BLaER1 (cell line): ENCODE results near the gene ZNF628.

Experiments used
- H3K27ac ChIP-seq: shearing (Covaris generic); formaldehyde crosslinking; 2 replicates; pipeline ENCODE4 v1.8.1; 2022
- H3K27me3 ChIP-seq: shearing (Covaris generic); formaldehyde crosslinking; 2 replicates; pipeline ENCODE4 v1.8.1; 2022
- H3K36me3 ChIP-seq: shearing (Covaris generic); formaldehyde crosslinking; 2 replicates; pipeline ENCODE4 v1.8.1; 2022
- H3K4me1 ChIP-seq: shearing (Covaris generic); formaldehyde crosslinking; 2 replicates; pipeline ENCODE4 v1.8.1; 2022
- H3K4me2 ChIP-seq: shearing (Covaris generic); formaldehyde crosslinking; 2 replicates; pipeline ENCODE4 v1.8.1; 2022
- H3K4me3 ChIP-seq: shearing (Covaris generic); formaldehyde crosslinking; 2 replicates; pipeline ENCODE4 v1.8.1; 2022
- H3K9ac ChIP-seq: shearing (Covaris generic); formaldehyde crosslinking; 2 replicates; pipeline ENCODE4 v1.8.1; 2022
- H3K9me3 ChIP-seq: shearing (Covaris generic); formaldehyde crosslinking; 2 replicates; pipeline ENCODE4 v1.8.1; 2022
- H4K20me1 ChIP-seq: shearing (Covaris generic); formaldehyde crosslinking; 2 replicates; pipeline ENCODE4 v1.8.1; 2022
- Cebpa-rat ChIP-seq: shearing (Covaris generic); IDR thresholded peaks from 2 replicates; pipeline ENCODE4 v1.8.1; 2022

Gene ZNF628

DNA sequence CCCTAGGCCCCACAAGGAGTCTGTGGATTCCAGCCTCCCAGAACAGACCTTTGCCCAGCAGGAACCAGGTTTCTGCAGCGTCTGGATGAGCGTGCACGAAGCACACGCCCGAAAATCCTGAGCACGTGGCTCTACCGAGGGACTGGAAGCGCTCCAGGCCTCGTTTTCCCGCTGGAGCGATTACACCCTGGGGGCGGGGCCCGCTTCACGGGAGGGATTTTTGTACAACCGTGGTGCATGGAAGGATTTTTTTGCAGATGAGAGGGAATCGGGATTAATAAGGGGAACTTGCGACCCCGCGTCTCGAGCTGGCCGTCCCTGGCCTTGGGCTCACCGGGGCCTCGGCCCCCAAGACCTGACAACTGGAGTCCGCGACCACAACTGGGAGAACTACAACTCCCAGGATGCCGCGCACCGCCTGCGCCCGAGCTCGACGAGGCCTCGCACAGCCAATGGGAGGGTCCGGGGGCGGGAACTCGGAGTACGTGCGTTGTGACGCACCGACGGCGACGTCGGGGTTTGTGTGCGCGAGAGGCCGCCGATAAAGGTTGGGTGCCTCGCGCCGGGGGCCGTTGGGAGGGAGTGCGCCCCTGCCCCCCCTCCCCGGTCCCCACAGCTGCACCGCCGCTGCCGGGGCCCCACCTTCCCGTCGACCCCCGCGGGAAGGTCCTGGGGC, at the start of gene ZNF628:
Gene ZNF628, plus strand, starts transcription at position 518 of the 676 bp plus-strand sequence. CDS start 3,294 bp downstream, outside the sequence.
- no peak for TF ChIP-seq Cebpa-rat

GRCh38 chr19:55431183-55431582, 45.2 kb upstream of the ZNF628 start:
- Histone ChIP-seq H3K36me3 (no peaks in the 10 kb centered on the region), H3K9me3 (peaks cover 33% of the 10 kb centered on the region), H3K4me2 (no peak overlapping the region), H3K27me3 (peaks cover 10% of the 10 kb centered on the region; the same call in 1 of the 2 replicates), H3K4me3 (no peak overlapping the region), H3K9ac (no peak overlapping the region), H4K20me1 (no peaks in the 10 kb centered on the region), H3K4me1 (no peaks in the 10 kb centered on the region), H3K27ac (no peak overlapping the region)
- no peak for TF ChIP-seq Cebpa-rat

More for the DNA sequence above, at the start of gene ZNF628:
- Histone ChIP-seq H3K4me3 (peak within 1 kb of the TSS; percentile 71), H3K9ac (peak within 1 kb of the TSS; percentile 85), H3K36me3 (peaks cover 7% of the 10 kb centered on the region; the same call in 1 of the 2 replicates), H3K4me1 (peaks cover 57% of the 10 kb centered on the region), H3K27me3 (no peaks in the 10 kb centered on the region), H3K9me3 (no peaks in the 10 kb centered on the region), H4K20me1 (peaks cover 11% of the 10 kb centered on the region; the same call in 1 of the 2 replicates), H3K4me2 (peak within 1 kb of the TSS; percentile 94), H3K27ac (peak within 1 kb of the TSS; percentile 91)

DNA sequence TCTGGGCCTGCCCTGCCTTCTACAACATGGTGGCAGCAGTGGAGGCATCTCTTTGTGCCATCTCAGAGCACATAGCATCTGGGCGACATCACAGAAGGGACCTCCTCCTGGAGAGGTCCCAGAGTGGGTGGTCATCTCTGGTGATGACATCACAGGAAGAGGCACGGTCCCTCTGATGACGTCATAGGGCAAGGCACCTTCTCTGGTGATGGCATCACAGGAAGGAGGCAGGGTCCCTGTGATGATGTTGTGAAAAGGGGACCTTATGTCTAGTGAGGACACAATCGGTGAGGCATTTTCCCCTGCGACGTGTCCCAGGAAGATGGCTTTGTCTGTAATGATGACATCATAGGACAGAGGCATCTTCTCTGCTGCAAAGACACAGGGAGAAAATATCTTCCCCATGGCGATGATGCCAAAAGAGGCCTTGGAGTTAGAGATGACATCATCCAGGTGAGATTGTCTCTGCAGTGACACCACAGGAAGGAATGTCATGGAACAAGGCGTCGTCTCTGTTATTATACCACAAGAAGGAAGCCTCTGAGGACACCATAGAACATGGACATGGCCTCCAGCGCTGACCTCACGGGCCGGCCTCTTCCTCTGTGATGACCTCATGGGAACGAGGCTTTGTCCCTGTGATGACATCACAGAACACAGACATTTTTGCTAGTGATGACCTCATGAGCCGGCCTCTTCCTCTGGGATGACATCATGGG, 44.0 kb upstream of the ZNF628 start:
- no peak overlapping the region for H3K4me2 ChIP-seq
- peaks cover 33% of the 10 kb centered on the region for H3K9me3 ChIP-seq

DNA sequence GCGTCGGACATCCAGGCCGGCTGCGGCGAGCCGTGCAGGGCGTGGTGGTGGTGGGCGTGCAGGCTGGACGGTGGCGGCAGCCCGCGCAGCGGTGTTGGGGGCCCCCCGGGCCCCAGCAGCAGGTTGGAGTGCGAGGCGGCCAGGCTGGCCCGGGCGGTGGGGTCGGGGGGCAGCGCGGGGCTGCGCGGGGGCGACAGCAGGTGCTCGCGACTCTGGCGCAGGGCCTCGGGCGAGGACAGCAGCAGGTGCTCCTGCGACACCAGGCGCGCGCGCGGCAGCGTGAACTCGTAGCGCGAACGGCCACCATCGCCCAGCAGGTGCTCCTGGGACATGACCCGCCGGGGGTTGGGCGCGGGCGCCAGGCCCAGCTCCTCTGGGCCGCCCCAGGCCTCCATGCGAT, 43.1 kb upstream of the ZNF628 start:
- no peak overlapping the region for H3K4me2 ChIP-seq
- no peaks in the 10 kb centered on the region for H3K36me3 ChIP-seq
- no peak overlapping the region for H3K9ac ChIP-seq
- no peaks in the 10 kb centered on the region for H3K4me1 ChIP-seq
- peaks cover 28% of the 10 kb centered on the region for H3K27me3 ChIP-seq
- H3K27ac ChIP-seq: no peak overlapping the region
- no peak for TF ChIP-seq Cebpa-rat
- H4K20me1 ChIP-seq: no peaks in the 10 kb centered on the region
- H3K9me3 ChIP-seq: peaks cover 33% of the 10 kb centered on the region
- no peak overlapping the region for H3K4me3 ChIP-seq

More for the DNA sequence above, 44.0 kb upstream of the ZNF628 start:
- Histone ChIP-seq H3K36me3 (no peaks in the 10 kb centered on the region), H3K27me3 (peaks cover 22% of the 10 kb centered on the region; the same call in 1 of the 2 replicates), H3K4me3 (no peak overlapping the region), H3K9ac (no peak overlapping the region), H3K27ac (no peak overlapping the region), H4K20me1 (no peaks in the 10 kb centered on the region), H3K4me1 (no peaks in the 10 kb centered on the region)
- no peak for TF ChIP-seq Cebpa-rat

- no peak overlapping the region for H3K27ac ChIP-seq
- no peak for TF ChIP-seq Cebpa-rat
- H3K4me1 ChIP-seq: no peaks in the 10 kb centered on the region
- H3K9ac ChIP-seq: no peak overlapping the region
- H3K27me3 ChIP-seq: peaks cover 40% of the 10 kb centered on the region
- no peak overlapping the region for H3K4me3 ChIP-seq
- H3K9me3 ChIP-seq: peaks cover 33% of the 10 kb centered on the region
- no peak overlapping the region for H3K4me2 ChIP-seq
- H3K36me3 ChIP-seq: no peaks in the 10 kb centered on the region
- peaks cover 8% of the 10 kb centered on the region; the same call in 1 of the 2 replicates for H4K20me1 ChIP-seq
Measured at GRCh38 chr19:55434356-55434919, 42.0 kb upstream of the ZNF628 start.

- no peak overlapping the region for H3K4me3 ChIP-seq
- H3K27ac ChIP-seq: no peak overlapping the region
- no peak for TF ChIP-seq Cebpa-rat
- H4K20me1 ChIP-seq: peaks cover 11% of the 10 kb centered on the region; the same call in 1 of the 2 replicates
- H3K4me2 ChIP-seq: no peak overlapping the region
- peaks cover 46% of the 10 kb centered on the region for H3K27me3 ChIP-seq
- H3K36me3 ChIP-seq: no peaks in the 10 kb centered on the region
- H3K9ac ChIP-seq: no peak overlapping the region
- H3K4me1 ChIP-seq: no peaks in the 10 kb centered on the region
- H3K9me3 ChIP-seq: peaks cover 31% of the 10 kb centered on the region
Measured at GRCh38 chr19:55435020-55435419, 41.4 kb upstream of the ZNF628 start.

DNA sequence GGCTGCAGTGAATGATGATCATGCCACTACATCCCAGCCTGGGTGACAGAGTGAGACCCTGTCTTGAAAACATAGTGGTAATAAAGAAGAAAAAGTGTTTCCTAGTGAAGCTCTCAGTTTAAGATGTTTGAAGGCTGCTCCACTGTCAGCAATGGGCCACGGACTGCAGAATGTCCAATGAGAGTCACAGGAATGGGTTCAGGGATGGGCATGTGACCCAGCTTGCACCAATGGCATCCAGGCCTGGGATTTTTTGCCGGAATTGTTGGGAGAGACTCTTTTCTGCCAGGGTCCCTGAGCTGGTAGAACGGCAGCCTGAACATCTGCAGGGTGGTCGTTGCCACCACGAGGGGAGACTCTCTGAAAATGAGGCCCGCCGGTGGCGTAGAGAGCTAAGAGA, 39.6 kb upstream of the ZNF628 start:
- Histone ChIP-seq H3K27ac (no peak overlapping the region), H3K4me3 (no peak overlapping the region), H3K9ac (no peak overlapping the region), H3K4me2 (no peak overlapping the region), H4K20me1 (peaks cover 20% of the 10 kb centered on the region; the same call in 1 of the 2 replicates), H3K9me3 (peaks cover 21% of the 10 kb centered on the region), H3K4me1 (peaks cover 11% of the 10 kb centered on the region; the same call in 1 of the 2 replicates), H3K27me3 (peaks cover 64% of the 10 kb centered on the region), H3K36me3 (no peaks in the 10 kb centered on the region)
- no peak for TF ChIP-seq Cebpa-rat

GRCh38 chr19:55437410-55437809, 39.0 kb upstream of the ZNF628 start:
- Histone ChIP-seq H3K4me3 (no peak overlapping the region), H4K20me1 (peaks cover 20% of the 10 kb centered on the region; the same call in 1 of the 2 replicates), H3K36me3 (no peaks in the 10 kb centered on the region), H3K4me2 (no peak overlapping the region), H3K9me3 (peaks cover 15% of the 10 kb centered on the region; the same call in 1 of the 2 replicates), H3K27me3 (peaks cover 70% of the 10 kb centered on the region), H3K9ac (no peak overlapping the region), H3K27ac (no peak overlapping the region), H3K4me1 (peaks cover 13% of the 10 kb centered on the region; the same call in 1 of the 2 replicates)
- no peak for TF ChIP-seq Cebpa-rat

GRCh38 chr19:55439052-55439451, 37.4 kb upstream of the ZNF628 start:
- Histone ChIP-seq H3K27me3 (peaks cover 86% of the 10 kb centered on the region), H3K4me3 (no peak overlapping the region), H4K20me1 (peaks cover 20% of the 10 kb centered on the region; the same call in 1 of the 2 replicates), H3K9me3 (0 out of 2 replicates have a peak, but pooled peaks cover 7% of the 10 kb centered on the region), H3K27ac (no peak overlapping the region), H3K4me1 (peaks cover 13% of the 10 kb centered on the region; the same call in 1 of the 2 replicates), H3K9ac (no peak overlapping the region), H3K36me3 (no peaks in the 10 kb centered on the region), H3K4me2 (no peak overlapping the region)
- no peak for TF ChIP-seq Cebpa-rat
